ENCODE measurements around the gene SRMS. TPM values are rescaled to one million over a fixed set of nuclear protein-coding genes. Genes with fewer than 3 reads are reported as not detected.

The SRMS gene
- total RNA-seq, 1 donor from 2014 or later, result not detected

DNA sequence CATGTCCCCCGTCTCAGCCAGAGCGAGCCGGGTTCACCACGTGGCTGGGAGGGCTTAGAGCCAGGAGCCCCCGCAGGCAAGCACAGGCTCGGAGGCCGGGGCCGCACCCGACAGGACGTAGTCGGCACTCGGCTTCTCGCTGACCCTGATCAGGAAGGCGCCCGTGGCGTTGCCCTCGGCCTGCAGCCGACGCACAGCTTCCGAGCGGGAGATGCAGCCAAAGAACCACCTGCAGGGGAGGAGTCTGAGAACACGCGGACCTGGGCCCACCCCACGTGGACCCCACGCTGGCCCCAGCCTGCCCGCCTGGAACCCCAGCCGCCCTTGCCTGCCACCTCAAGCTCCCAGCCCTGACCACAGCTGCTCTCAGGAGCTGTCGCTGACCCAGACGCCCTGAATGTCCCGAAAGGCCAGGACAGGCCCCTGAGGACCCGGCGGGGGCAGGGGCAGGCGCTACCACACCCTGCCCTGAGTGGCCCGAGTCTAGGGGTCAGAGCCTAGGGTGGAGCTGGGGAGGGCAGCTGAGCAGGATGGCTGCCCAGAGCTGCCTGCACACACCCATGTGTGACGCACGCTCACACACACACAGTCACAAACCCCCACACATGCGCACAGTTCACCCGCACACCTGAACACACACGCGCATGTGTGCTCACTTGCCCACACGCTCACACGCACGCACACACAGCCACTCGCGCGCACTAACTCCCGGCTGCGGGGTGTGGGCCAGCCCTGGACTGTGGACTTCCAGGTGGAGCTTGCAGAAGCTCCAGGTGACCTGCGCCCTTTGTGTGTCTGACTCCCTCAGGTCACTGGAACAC lies 12.5 kb downstream of the SRMS start:
- Mint-ChIP-seq H3K27ac (ENCODE audit: unreplicated experiment) (no peak overlapping the region), H3K27me3 (ENCODE audit: unreplicated experiment) (no peaks in the 10 kb centered on the region), H3K4me3 (ENCODE audit: unreplicated experiment) (no peak overlapping the region), H3K4me1 (ENCODE audit: unreplicated experiment) (peaks cover 15% of the 10 kb centered on the region), H3K36me3 (ENCODE audit: unreplicated experiment) (no peaks in the 10 kb centered on the region), H3K9me3 (ENCODE audit: unreplicated experiment) (no peaks in the 10 kb centered on the region)
- DNase-seq (ENCODE audit: extremely low spot score, unreplicated experiment), result no peak
- TF ChIP-seq CTCF (IDR thresholded peaks at IDR 0.05), result no peak

DNA sequence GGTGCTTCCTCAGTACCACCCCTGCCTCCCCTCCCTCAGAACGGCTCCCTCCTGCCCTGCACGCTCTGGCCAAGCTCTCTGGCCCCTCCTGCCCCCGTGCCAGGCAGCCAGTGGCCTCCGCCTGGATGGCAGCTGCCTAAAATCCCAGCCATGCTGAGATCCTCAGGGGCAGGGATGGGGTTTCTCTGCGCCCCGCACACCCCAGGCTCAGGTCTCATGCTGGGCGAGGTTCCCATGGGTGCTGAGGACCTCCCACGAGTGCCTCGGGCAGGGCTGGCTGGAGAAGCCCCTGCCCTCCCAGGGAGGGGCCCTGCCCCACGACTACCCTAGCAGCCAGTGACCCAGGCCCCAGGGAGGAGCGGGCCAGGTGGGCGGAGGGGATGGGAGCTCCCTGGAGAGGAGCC lies 13.1 kb downstream of the SRMS start:
- peaks cover 15% of the 10 kb centered on the region for H3K4me1 Mint-ChIP-seq (ENCODE audit: unreplicated experiment)
- H3K27ac Mint-ChIP-seq (ENCODE audit: unreplicated experiment), result no peak overlapping the region

GRCh38 chr20:63533871-63534393 lies 13.6 kb downstream of the SRMS start:
- Mint-ChIP-seq H3K4me1 (ENCODE audit: unreplicated experiment) (peaks cover 15% of the 10 kb centered on the region), H3K27me3 (ENCODE audit: unreplicated experiment) (no peaks in the 10 kb centered on the region), H3K4me3 (ENCODE audit: unreplicated experiment) (no peak overlapping the region), H3K36me3 (ENCODE audit: unreplicated experiment) (no peaks in the 10 kb centered on the region), H3K9me3 (ENCODE audit: unreplicated experiment) (no peaks in the 10 kb centered on the region), H3K27ac (ENCODE audit: unreplicated experiment) (no peak overlapping the region)
- no peak for TF ChIP-seq CTCF (IDR thresholded peaks at IDR 0.05)
- no peak for DNase-seq (ENCODE audit: extremely low spot score, unreplicated experiment)

More for the DNA sequence above, 13.1 kb downstream of the SRMS start:
- Mint-ChIP-seq H3K4me3 (ENCODE audit: unreplicated experiment) (no peak overlapping the region), H3K27me3 (ENCODE audit: unreplicated experiment) (no peaks in the 10 kb centered on the region), H3K36me3 (ENCODE audit: unreplicated experiment) (no peaks in the 10 kb centered on the region), H3K9me3 (ENCODE audit: unreplicated experiment) (no peaks in the 10 kb centered on the region)
- TF ChIP-seq CTCF (IDR thresholded peaks at IDR 0.05), result no peak
- DNase-seq (ENCODE audit: extremely low spot score, unreplicated experiment), result no peak

- H3K27me3 Mint-ChIP-seq (ENCODE audit: unreplicated experiment), result no peaks in the 10 kb centered on the region
Measured at GRCh38 chr20:63533388-63533787, 14.2 kb downstream of the SRMS start.

More at GRCh38 chr20:63533388-63533787, 14.2 kb downstream of the SRMS start:
- no peak for DNase-seq (ENCODE audit: extremely low spot score, unreplicated experiment)
- Mint-ChIP-seq H3K27ac (ENCODE audit: unreplicated experiment) (no peak overlapping the region), H3K4me3 (ENCODE audit: unreplicated experiment) (no peak overlapping the region), H3K36me3 (ENCODE audit: unreplicated experiment) (no peaks in the 10 kb centered on the region), H3K4me1 (ENCODE audit: unreplicated experiment) (peaks cover 15% of the 10 kb centered on the region), H3K9me3 (ENCODE audit: unreplicated experiment) (no peaks in the 10 kb centered on the region)
- TF ChIP-seq CTCF (IDR thresholded peaks at IDR 0.05), result no peak
